T-helper 22 cell (primary cell): ENCODE measurements around the gene ATXN7L1.

ENCODE experiments used
- DNase-seq: peaks from one replicate; pipeline ENCODE4 v3.0.0-alpha.2; 2020; ENCODE audit warnings: low read depth

ATXN7L1 gene

GRCh38 chr7:105776986-105777910 is 99.2 kb downstream of the ATXN7L1 start:
- no peak for DNase-seq

GRCh38 chr7:105776068-105776790 is 100.2 kb downstream of the ATXN7L1 start:
- DNase-seq: no peak

- no peak for DNase-seq
Observed at GRCh38 chr7:105775580-105775979, 100.8 kb downstream of the ATXN7L1 start.

GRCh38 chr7:105773030-105773460 is 103.4 kb downstream of the ATXN7L1 start:
- DNase-seq: no peak

GRCh38 chr7:105769901-105770628 is 106.3 kb downstream of the ATXN7L1 start:
- DNase-seq: no peak

GRCh38 chr7:105768898-105769507 is 107.4 kb downstream of the ATXN7L1 start:
- DNase-seq: no peak

GRCh38 chr7:105768117-105768516 is 108.3 kb downstream of the ATXN7L1 start:
- no peak for DNase-seq

- DNase-seq: no peak
Observed at GRCh38 chr7:105766421-105767073, 109.9 kb downstream of the ATXN7L1 start.

GRCh38 chr7:105765846-105766245 is 110.6 kb downstream of the ATXN7L1 start:
- DNase-seq: no peak

GRCh38 chr7:105764506-105764905 is 111.9 kb downstream of the ATXN7L1 start:
- DNase-seq: no peak

- DNase-seq: peak; percentile 10
Observed at GRCh38 chr7:105760551-105761447, 115.6 kb downstream of the ATXN7L1 start.

GRCh38 chr7:105759670-105760550 is 116.5 kb downstream of the ATXN7L1 start:
- no peak for DNase-seq

- DNase-seq: no peak
Observed at GRCh38 chr7:105756367-105756766, 120.0 kb downstream of the ATXN7L1 start.

- DNase-seq: no peak
Observed at GRCh38 chr7:105752671-105753275, 123.6 kb downstream of the ATXN7L1 start.

GRCh38 chr7:105751054-105751453 is 125.3 kb downstream of the ATXN7L1 start:
- no peak for DNase-seq

GRCh38 chr7:105748701-105749100 is 127.7 kb downstream of the ATXN7L1 start:
- DNase-seq: no peak

- DNase-seq: no peak
Observed at GRCh38 chr7:105745681-105746330, 130.6 kb downstream of the ATXN7L1 start.

GRCh38 chr7:105744258-105744657 is 132.1 kb downstream of the ATXN7L1 start:
- no peak for DNase-seq
